Measurements from ENCODE around the gene TAF4B. TPM values are rescaled to one million over a fixed set of nuclear protein-coding genes. Genes with fewer than 3 reads are reported as not detected.

TAF4B gene
- total and polyA plus RNA-seq, 2 donors (not counting 1 experiment from before 2014, with no cell fraction given), result 0.42 to 2.0 TPM

GRCh38 chr18:26267357-26267930 is 41.2 kb downstream of the TAF4B start:
- Histone ChIP-seq H3K27me3 (ENCODE audit: control insufficient read depth, insufficient read depth, low read length) (no peaks in the 10 kb centered on the region), H3K79me2 (ENCODE audit: control insufficient read depth, insufficient read depth, low read length) (no peaks in the 10 kb centered on the region), H3K9me3 (ENCODE audit: control insufficient read depth, insufficient read depth, low read depth, low read length) (no peaks in the 10 kb centered on the region), H3K36me3 (ENCODE audit: control insufficient read depth, insufficient read depth, low read length) (no peaks in the 10 kb centered on the region), H3K9ac (ENCODE audit: insufficient read depth, low read length) (no peak overlapping the region), H2AFZ (ENCODE audit: low read length) (no peak overlapping the region), H4K20me1 (ENCODE audit: control insufficient read depth, extremely low read depth, insufficient read depth, low read length) (no peaks in the 10 kb centered on the region), H3K27ac (ENCODE audit: insufficient read depth, low read length) (no peak overlapping the region), H3K4me3 (replicated peaks in 1 of 4; ENCODE audit: control extremely low read depth in 1 of 4, insufficient read depth in 1 of 4, low read depth in 3 of 4, low read length in 4 of 4) (no peak overlapping the region), H3K4me2 (ENCODE audit: extremely low read depth, insufficient read depth, low read length) (no peak overlapping the region), H3K4me1 (ENCODE audit: control insufficient read depth, extremely low read depth, insufficient read depth, low read length) (no peaks in the 10 kb centered on the region)
- no peak for DNase-seq (ENCODE audit: low read depth in 2 of 2)
- no peak for TF ChIP-seq EZH2 (IDR thresholded peaks at IDR 0.05; ENCODE audit: low read length, missing control alignments)
- TF ChIP-seq, protein P1, sequence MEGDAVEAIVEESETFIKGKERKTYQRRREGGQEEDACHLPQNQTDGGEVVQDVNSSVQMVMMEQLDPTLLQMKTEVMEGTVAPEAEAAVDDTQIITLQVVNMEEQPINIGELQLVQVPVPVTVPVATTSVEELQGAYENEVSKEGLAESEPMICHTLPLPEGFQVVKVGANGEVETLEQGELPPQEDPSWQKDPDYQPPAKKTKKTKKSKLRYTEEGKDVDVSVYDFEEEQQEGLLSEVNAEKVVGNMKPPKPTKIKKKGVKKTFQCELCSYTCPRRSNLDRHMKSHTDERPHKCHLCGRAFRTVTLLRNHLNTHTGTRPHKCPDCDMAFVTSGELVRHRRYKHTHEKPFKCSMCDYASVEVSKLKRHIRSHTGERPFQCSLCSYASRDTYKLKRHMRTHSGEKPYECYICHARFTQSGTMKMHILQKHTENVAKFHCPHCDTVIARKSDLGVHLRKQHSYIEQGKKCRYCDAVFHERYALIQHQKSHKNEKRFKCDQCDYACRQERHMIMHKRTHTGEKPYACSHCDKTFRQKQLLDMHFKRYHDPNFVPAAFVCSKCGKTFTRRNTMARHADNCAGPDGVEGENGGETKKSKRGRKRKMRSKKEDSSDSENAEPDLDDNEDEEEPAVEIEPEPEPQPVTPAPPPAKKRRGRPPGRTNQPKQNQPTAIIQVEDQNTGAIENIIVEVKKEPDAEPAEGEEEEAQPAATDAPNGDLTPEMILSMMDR (conservative IDR thresholded peaks at IDR 0.05 in 1 of 2, IDR thresholded peaks at IDR 0.05 in 1 of 2; ENCODE audit: low read depth in 1 of 2, low read length in 2 of 2), result no peak

GRCh38 chr18:26268454-26268853 is 42.2 kb downstream of the TAF4B start:
- no peak overlapping the region for H2AFZ ChIP-seq (ENCODE audit: low read length)
- no peaks in the 10 kb centered on the region for H3K9me3 ChIP-seq (ENCODE audit: control insufficient read depth, insufficient read depth, low read depth, low read length)
- TF ChIP-seq, protein P1 (conservative IDR thresholded peaks at IDR 0.05 in 1 of 2, IDR thresholded peaks at IDR 0.05 in 1 of 2; ENCODE audit: low read depth in 1 of 2, low read length in 2 of 2), result no peak
- TF ChIP-seq EZH2 (IDR thresholded peaks at IDR 0.05; ENCODE audit: low read length, missing control alignments), result no peak
- no peak overlapping the region for H3K4me3 ChIP-seq (replicated peaks in 1 of 4; ENCODE audit: control extremely low read depth in 1 of 4, insufficient read depth in 1 of 4, low read depth in 3 of 4, low read length in 4 of 4)
- no peaks in the 10 kb centered on the region for H3K36me3 ChIP-seq (ENCODE audit: control insufficient read depth, insufficient read depth, low read length)
- no peaks in the 10 kb centered on the region for H3K4me1 ChIP-seq (ENCODE audit: control insufficient read depth, extremely low read depth, insufficient read depth, low read length)
- H3K79me2 ChIP-seq (ENCODE audit: control insufficient read depth, insufficient read depth, low read length), result no peaks in the 10 kb centered on the region
- no peak overlapping the region for H3K4me2 ChIP-seq (ENCODE audit: extremely low read depth, insufficient read depth, low read length)
- H3K27me3 ChIP-seq (ENCODE audit: control insufficient read depth, insufficient read depth, low read length), result no peaks in the 10 kb centered on the region
- H4K20me1 ChIP-seq (ENCODE audit: control insufficient read depth, extremely low read depth, insufficient read depth, low read length), result no peaks in the 10 kb centered on the region
- no peak overlapping the region for H3K9ac ChIP-seq (ENCODE audit: insufficient read depth, low read length)
- no peak for DNase-seq (ENCODE audit: low read depth in 2 of 2)
- H3K27ac ChIP-seq (ENCODE audit: insufficient read depth, low read length), result no peak overlapping the region

- Histone ChIP-seq H3K9ac (ENCODE audit: insufficient read depth, low read length) (no peak overlapping the region), H4K20me1 (ENCODE audit: control insufficient read depth, extremely low read depth, insufficient read depth, low read length) (no peaks in the 10 kb centered on the region), H3K27me3 (ENCODE audit: control insufficient read depth, insufficient read depth, low read length) (no peaks in the 10 kb centered on the region), H3K4me1 (ENCODE audit: control insufficient read depth, extremely low read depth, insufficient read depth, low read length) (no peaks in the 10 kb centered on the region), H2AFZ (ENCODE audit: low read length) (no peak overlapping the region), H3K9me3 (ENCODE audit: control insufficient read depth, insufficient read depth, low read depth, low read length) (no peaks in the 10 kb centered on the region), H3K27ac (ENCODE audit: insufficient read depth, low read length) (no peak overlapping the region), H3K79me2 (ENCODE audit: control insufficient read depth, insufficient read depth, low read length) (no peaks in the 10 kb centered on the region), H3K4me3 (replicated peaks in 1 of 4; ENCODE audit: control extremely low read depth in 1 of 4, insufficient read depth in 1 of 4, low read depth in 3 of 4, low read length in 4 of 4) (no peak overlapping the region), H3K36me3 (ENCODE audit: control insufficient read depth, insufficient read depth, low read length) (no peaks in the 10 kb centered on the region), H3K4me2 (ENCODE audit: extremely low read depth, insufficient read depth, low read length) (no peak overlapping the region)
- DNase-seq (ENCODE audit: low read depth in 2 of 2), result no peak
- TF ChIP-seq, protein P1 (conservative IDR thresholded peaks at IDR 0.05 in 1 of 2, IDR thresholded peaks at IDR 0.05 in 1 of 2; ENCODE audit: low read depth in 1 of 2, low read length in 2 of 2), result no peak
- TF ChIP-seq EZH2 (IDR thresholded peaks at IDR 0.05; ENCODE audit: low read length, missing control alignments), result no peak
These were observed 45.8 kb downstream of the TAF4B start for GRCh38 chr18:26271917-26272549.
